ENCODE data around the gene CORO6.

The CORO6 gene

DNA sequence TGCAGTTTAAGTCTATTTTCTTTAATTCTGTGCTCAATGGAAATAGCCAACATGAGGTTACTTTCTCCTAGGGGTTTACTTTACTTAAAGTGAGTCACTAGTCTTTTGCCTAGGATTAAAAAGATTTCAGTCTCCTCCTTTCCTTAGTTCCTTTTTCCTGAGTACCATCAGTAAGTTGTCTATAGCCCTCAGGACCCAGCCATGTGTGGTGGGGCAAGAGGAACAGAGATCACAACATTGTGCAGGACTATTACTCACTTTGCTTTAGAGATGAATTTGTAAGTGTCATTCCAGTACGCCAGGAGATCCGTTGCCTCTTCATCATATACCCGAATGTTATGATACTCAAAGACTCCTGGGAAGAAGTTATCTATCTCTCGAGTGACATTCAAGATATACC, 27.7 kb upstream of the CORO6 start:
- no peaks in the 10 kb centered on the region for H3K4me1 ChIP-seq (ENCODE audit: control extremely low read depth in 1 of 4, control insufficient read depth in 4 of 4, insufficient read depth in 4 of 4, low read length in 3 of 4)
- ChIA-PET POLR2A (no interaction called here), CTCF (no interaction called here)
- H3K27me3 ChIP-seq (replicated peaks in 2 of 5; ENCODE audit: control insufficient read depth in 4 of 5, insufficient read depth in 5 of 5, low read length in 4 of 5) = no peaks in the 10 kb centered on the region
- H3K9me3 ChIP-seq (ENCODE audit: control extremely low read depth in 1 of 5, control insufficient read depth in 4 of 5, insufficient read depth in 2 of 5, low read depth in 1 of 5, low read length in 4 of 5) = no peaks in the 10 kb centered on the region
- no peak overlapping the region for H3K27ac ChIP-seq (ENCODE audit: insufficient read depth in 1 of 2, low read depth in 1 of 2, low read length in 2 of 2, poor library complexity in 1 of 2, severe bottlenecking in 2 of 2)
- WGBS (ENCODE audit: insufficient coverage) = 97% methylated on average over 4 of the region's 4 CpGs
- DNase-seq = no peak
- peaks cover 12 to 34% (median 20%) of the 10 kb centered on the region in 4 experiments for H3K36me3 ChIP-seq (ENCODE audit: control insufficient read depth in 4 of 4, insufficient read depth in 4 of 4, low read length in 3 of 4)
- H3K4me3 ChIP-seq (ENCODE audit: control insufficient read depth in 1 of 7, extremely low read depth in 1 of 7, insufficient read depth in 4 of 7, low read depth in 2 of 7, low read length in 6 of 7) = no peak overlapping the region

DNA sequence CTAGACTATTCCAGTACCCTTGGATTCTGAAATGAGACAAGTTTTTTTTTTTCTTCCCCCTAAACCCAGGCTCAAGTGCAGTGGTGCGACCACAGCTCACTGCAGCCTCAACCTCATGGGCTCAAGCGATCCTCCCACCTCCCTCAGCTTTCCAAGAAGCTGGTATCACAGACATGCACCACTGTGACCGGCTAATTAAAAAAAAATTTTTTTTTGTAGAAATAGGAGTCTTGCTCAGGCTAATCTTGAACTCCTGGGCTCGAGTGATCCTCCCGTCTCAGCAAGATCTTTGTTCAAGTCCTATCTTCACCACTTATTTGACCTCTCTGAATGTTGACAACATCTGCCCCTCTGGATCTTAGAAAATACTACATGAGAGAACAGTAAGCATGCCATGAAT, 26.6 kb upstream of the CORO6 start:
- ChIA-PET POLR2A (no interaction called here), CTCF (interaction anchor here (0.6 to 1.1 kb wide), 2 partner anchors 10 to 33 kb away, joined by 3 to 5 read pairs; no protein-coding TSS in a partner anchor)
- DNase-seq = no peak
- H3K9me3 ChIP-seq (ENCODE audit: control extremely low read depth in 1 of 5, control insufficient read depth in 4 of 5, insufficient read depth in 2 of 5, low read depth in 1 of 5, low read length in 4 of 5) = no peaks in the 10 kb centered on the region
- no peaks in the 10 kb centered on the region for H3K27me3 ChIP-seq (replicated peaks in 2 of 5; ENCODE audit: control insufficient read depth in 4 of 5, insufficient read depth in 5 of 5, low read length in 4 of 5)
- 100% methylated on average over 1 of the region's 5 CpGs for WGBS (ENCODE audit: insufficient coverage)
- H3K36me3 ChIP-seq (ENCODE audit: control insufficient read depth in 4 of 4, insufficient read depth in 4 of 4, low read length in 3 of 4) = peaks cover 15 to 35% (median 18%) of the 10 kb centered on the region in 4 experiments
- H3K27ac ChIP-seq (ENCODE audit: insufficient read depth in 1 of 2, low read depth in 1 of 2, low read length in 2 of 2, poor library complexity in 1 of 2, severe bottlenecking in 2 of 2) = no peak overlapping the region
- no peak overlapping the region for H3K4me3 ChIP-seq (ENCODE audit: control insufficient read depth in 1 of 7, extremely low read depth in 1 of 7, insufficient read depth in 4 of 7, low read depth in 2 of 7, low read length in 6 of 7)
- H3K4me1 ChIP-seq (ENCODE audit: control extremely low read depth in 1 of 4, control insufficient read depth in 4 of 4, insufficient read depth in 4 of 4, low read length in 3 of 4) = no peaks in the 10 kb centered on the region

DNA sequence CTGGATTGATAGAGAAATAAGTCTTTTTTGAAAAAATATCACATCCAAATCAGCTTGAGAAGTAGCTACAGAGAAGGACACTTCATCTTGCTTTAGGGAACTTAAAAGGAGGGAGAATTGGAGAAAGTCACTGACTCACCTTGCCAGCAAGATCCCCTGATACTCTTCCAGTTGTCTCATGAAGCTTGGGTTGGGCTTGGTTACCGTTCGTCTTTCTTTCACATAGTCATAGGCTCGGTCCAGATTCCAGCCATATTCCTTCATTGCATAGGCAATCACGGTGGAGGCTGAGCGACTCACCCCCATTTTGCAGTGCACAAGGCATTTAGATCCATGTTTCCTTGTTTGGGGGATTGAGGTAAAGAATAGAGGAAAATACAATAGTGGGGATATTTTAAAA, 25.3 kb upstream of the CORO6 start:
- H3K9me3 ChIP-seq (ENCODE audit: control extremely low read depth in 1 of 5, control insufficient read depth in 4 of 5, insufficient read depth in 2 of 5, low read depth in 1 of 5, low read length in 4 of 5) = no peaks in the 10 kb centered on the region
- H3K36me3 ChIP-seq (ENCODE audit: control insufficient read depth in 4 of 4, insufficient read depth in 4 of 4, low read length in 3 of 4) = peaks cover 16 to 37% (median 20%) of the 10 kb centered on the region in 4 experiments
- WGBS (ENCODE audit: insufficient coverage) = no CpG with 5 or more reads among the region's 5 CpGs
- no peaks in the 10 kb centered on the region for H3K27me3 ChIP-seq (replicated peaks in 2 of 5; ENCODE audit: control insufficient read depth in 4 of 5, insufficient read depth in 5 of 5, low read length in 4 of 5)
- DNase-seq = no peak
- peaks cover 0 to 6% (median 4%) of the 10 kb centered on the region in 4 experiments for H3K4me1 ChIP-seq (ENCODE audit: control extremely low read depth in 1 of 4, control insufficient read depth in 4 of 4, insufficient read depth in 4 of 4, low read length in 3 of 4)
- ChIA-PET POLR2A (no interaction called here), CTCF (interaction anchor here (1.8 kb wide), 1 partner anchor 18 kb away, joined by 4 read pairs; no protein-coding TSS in a partner anchor)
- H3K27ac ChIP-seq (ENCODE audit: insufficient read depth in 1 of 2, low read depth in 1 of 2, low read length in 2 of 2, poor library complexity in 1 of 2, severe bottlenecking in 2 of 2) = no peak overlapping the region
- no peak overlapping the region for H3K4me3 ChIP-seq (ENCODE audit: control insufficient read depth in 1 of 7, extremely low read depth in 1 of 7, insufficient read depth in 4 of 7, low read depth in 2 of 7, low read length in 6 of 7)

DNA sequence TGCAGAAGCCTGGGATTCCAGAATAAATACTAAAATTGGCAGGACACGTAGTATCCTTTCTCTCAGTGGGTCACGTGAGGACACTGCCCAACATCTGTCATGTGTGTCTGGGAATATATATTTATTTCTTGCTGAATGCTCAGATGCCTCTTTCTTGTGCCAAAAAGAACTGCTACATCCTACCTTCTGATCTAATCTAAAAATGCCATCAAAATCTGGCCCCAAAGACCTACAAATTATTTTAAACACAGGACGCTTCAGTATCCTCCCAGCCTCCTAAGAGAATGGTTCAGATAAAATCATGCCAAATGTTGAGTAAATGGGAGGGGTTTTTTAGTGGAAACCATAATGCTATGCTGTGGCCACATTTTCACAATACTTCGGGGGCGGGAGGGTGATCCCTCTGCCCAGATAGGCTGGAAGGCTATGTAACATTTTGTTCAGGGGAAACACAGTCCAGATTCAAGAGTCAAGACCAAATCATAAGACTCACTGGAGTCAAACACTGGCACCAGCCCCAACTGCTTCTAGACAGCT, 22.9 kb upstream of the CORO6 start:
- no peaks in the 10 kb centered on the region for H3K9me3 ChIP-seq (ENCODE audit: control extremely low read depth in 1 of 5, control insufficient read depth in 4 of 5, insufficient read depth in 2 of 5, low read depth in 1 of 5, low read length in 4 of 5)
- no peak overlapping the region for H3K27ac ChIP-seq (ENCODE audit: insufficient read depth in 1 of 2, low read depth in 1 of 2, low read length in 2 of 2, poor library complexity in 1 of 2, severe bottlenecking in 2 of 2)
- no peak for DNase-seq
- H3K4me1 ChIP-seq (ENCODE audit: control extremely low read depth in 1 of 4, control insufficient read depth in 4 of 4, insufficient read depth in 4 of 4, low read length in 3 of 4) = peaks cover 12 to 30% (median 27%) of the 10 kb centered on the region in 4 experiments
- H3K27me3 ChIP-seq (replicated peaks in 2 of 5; ENCODE audit: control insufficient read depth in 4 of 5, insufficient read depth in 5 of 5, low read length in 4 of 5) = no peaks in the 10 kb centered on the region
- H3K4me3 ChIP-seq (ENCODE audit: control insufficient read depth in 1 of 7, extremely low read depth in 1 of 7, insufficient read depth in 4 of 7, low read depth in 2 of 7, low read length in 6 of 7) = no peak overlapping the region
- WGBS (ENCODE audit: insufficient coverage) = 86% methylated on average over 2 of the region's 5 CpGs
- ChIA-PET POLR2A (no interaction called here), CTCF (interaction anchor here (1.0 kb wide), 1 partner anchor 28 kb away, joined by 3 read pairs; no protein-coding TSS in a partner anchor)
- H3K36me3 ChIP-seq (ENCODE audit: control insufficient read depth in 4 of 4, insufficient read depth in 4 of 4, low read length in 3 of 4) = peaks cover 13 to 28% (median 19%) of the 10 kb centered on the region in 4 experiments

DNA sequence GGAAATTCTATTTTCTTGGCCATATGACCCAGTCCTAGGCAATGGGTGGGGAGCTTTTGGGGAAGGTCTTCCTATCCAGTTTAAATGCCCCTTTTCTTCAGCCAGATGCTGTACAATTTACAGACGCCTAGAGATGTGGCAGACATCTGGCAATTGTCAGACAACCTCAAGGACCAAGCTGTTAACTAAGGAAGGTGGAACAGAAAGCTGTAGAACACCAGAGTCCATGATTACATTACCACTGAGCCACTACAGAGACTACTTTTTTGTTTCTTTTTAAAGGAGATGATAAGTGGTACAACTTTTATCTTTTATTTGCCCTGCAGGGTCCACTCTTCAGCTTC, 21.1 kb upstream of the CORO6 start:
- Histone ChIP-seq H3K9me3 (ENCODE audit: control extremely low read depth in 1 of 5, control insufficient read depth in 4 of 5, insufficient read depth in 2 of 5, low read depth in 1 of 5, low read length in 4 of 5) (no peaks in the 10 kb centered on the region), H3K4me3 (ENCODE audit: control insufficient read depth in 1 of 7, extremely low read depth in 1 of 7, insufficient read depth in 4 of 7, low read depth in 2 of 7, low read length in 6 of 7) (no peak overlapping the region), H3K36me3 (ENCODE audit: control insufficient read depth in 4 of 4, insufficient read depth in 4 of 4, low read length in 3 of 4) (peaks cover 9 to 25% (median 15%) of the 10 kb centered on the region in 4 experiments), H3K4me1 (ENCODE audit: control extremely low read depth in 1 of 4, control insufficient read depth in 4 of 4, insufficient read depth in 4 of 4, low read length in 3 of 4) (peaks cover 14 to 46% (median 43%) of the 10 kb centered on the region in 4 experiments), H3K27ac (ENCODE audit: insufficient read depth in 1 of 2, low read depth in 1 of 2, low read length in 2 of 2, poor library complexity in 1 of 2, severe bottlenecking in 2 of 2) (no peak overlapping the region), H3K27me3 (replicated peaks in 2 of 5; ENCODE audit: control insufficient read depth in 4 of 5, insufficient read depth in 5 of 5, low read length in 4 of 5) (no peaks in the 10 kb centered on the region)
- no peak for DNase-seq
- POLR2A ChIA-PET = interaction anchor here (0.7 kb wide), 1 partner anchor 31 kb away, joined by 3 read pairs; no protein-coding TSS in a partner anchor
- no CpG with 5 or more reads among the region's 1 CpG for WGBS (ENCODE audit: insufficient coverage)
- CTCF ChIA-PET = interaction anchor here (0.8 to 7.6 kb wide), 8 partner anchors 11 to 288 kb away, joined by 3 to 91 read pairs (median 4); no protein-coding TSS in a partner anchor

DNA sequence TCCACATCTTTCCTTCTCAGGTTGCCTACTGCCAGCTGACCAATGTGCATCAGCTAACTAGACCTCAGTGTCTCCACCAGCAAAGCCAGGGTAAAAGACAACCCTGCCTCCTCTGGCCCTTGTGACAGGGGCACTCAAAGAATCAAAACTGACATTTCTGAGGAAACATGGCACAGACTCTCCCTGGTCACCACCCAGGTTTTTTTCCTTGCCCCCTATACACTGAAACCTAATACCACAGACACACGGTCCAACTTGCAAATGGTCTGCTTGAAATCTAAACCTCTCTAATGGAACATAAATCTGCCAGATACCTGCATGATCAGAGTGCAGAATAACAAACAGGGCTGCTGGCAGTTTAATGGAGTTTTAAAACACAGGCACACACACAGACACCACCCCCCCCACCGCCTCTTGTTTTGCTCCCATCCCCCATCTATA, 19.5 kb upstream of the CORO6 start:
- POLR2A ChIA-PET = interaction anchor here (0.7 kb wide), 1 partner anchor 26 kb away, joined by 3 read pairs; no protein-coding TSS in a partner anchor
- 60% methylated on average over 1 of the region's 2 CpGs for WGBS (ENCODE audit: insufficient coverage)

DNA sequence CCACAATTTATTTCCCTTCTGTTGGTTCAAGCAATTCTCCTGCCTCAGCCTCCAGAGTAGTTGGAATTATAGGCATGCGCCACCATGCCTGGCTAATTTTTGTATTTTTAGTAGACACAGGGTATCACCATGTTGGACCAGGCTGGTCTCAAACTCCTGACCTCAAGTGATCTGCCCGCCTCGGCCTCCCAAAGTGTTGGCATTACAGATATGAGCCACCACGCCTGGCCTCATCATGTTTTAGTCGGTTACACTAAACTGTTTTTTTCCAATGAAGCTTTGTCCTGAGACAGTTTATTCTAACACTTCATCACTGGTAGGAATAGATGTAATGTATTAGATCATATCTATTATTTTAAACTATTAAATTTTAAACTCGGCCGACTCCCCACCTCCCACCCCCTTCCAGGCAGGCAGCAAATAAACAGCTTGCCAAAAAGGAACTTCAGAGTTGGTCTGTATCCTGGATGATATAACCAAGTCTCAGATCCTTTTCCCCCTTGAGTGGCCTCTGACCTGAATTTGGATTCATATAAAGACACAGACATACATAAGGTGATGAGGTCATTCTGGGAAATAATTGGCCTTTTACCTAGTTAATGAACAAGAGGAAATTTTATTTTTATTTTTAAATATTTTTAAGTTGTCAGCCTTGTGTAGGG, 18.4 kb upstream of the CORO6 start:
- peak overlapping the region; percentile 21 to 69 for H3K27ac ChIP-seq (ENCODE audit: insufficient read depth in 1 of 2, low read depth in 1 of 2, low read length in 2 of 2, poor library complexity in 1 of 2, severe bottlenecking in 2 of 2)
- CTCF ChIA-PET = interaction anchor here (0.7 to 7.6 kb wide), 9 partner anchors 14 to 290 kb away, joined by 3 to 91 read pairs (median 8); partner anchors contain the start of gene SSH2
- peak overlapping the region in 1 of 7 experiments; percentile 19 for H3K4me3 ChIP-seq (ENCODE audit: control insufficient read depth in 1 of 7, extremely low read depth in 1 of 7, insufficient read depth in 4 of 7, low read depth in 2 of 7, low read length in 6 of 7)
- POLR2A ChIA-PET = interaction anchor here (0.6 to 1.3 kb wide), 4 partner anchors 33 to 138 kb away, joined by 3 to 5 read pairs (median 3); no protein-coding TSS in a partner anchor
- H3K9me3 ChIP-seq (ENCODE audit: control extremely low read depth in 1 of 5, control insufficient read depth in 4 of 5, insufficient read depth in 2 of 5, low read depth in 1 of 5, low read length in 4 of 5) = no peaks in the 10 kb centered on the region
- peaks cover 11 to 28% (median 12%) of the 10 kb centered on the region in 4 experiments for H3K36me3 ChIP-seq (ENCODE audit: control insufficient read depth in 4 of 4, insufficient read depth in 4 of 4, low read length in 3 of 4)
- 81% methylated on average over 3 of the region's 7 CpGs for WGBS (ENCODE audit: insufficient coverage)
- DNase-seq = peak in 2 of 3 donors; percentile 84 to 91
- H3K4me1 ChIP-seq (ENCODE audit: control extremely low read depth in 1 of 4, control insufficient read depth in 4 of 4, insufficient read depth in 4 of 4, low read length in 3 of 4) = peaks cover 14 to 50% (median 44%) of the 10 kb centered on the region in 4 experiments
- no peaks in the 10 kb centered on the region for H3K27me3 ChIP-seq (replicated peaks in 2 of 5; ENCODE audit: control insufficient read depth in 4 of 5, insufficient read depth in 5 of 5, low read length in 4 of 5)

More for the DNA sequence above, 19.5 kb upstream of the CORO6 start:
- H3K4me1 ChIP-seq (ENCODE audit: control extremely low read depth in 1 of 4, control insufficient read depth in 4 of 4, insufficient read depth in 4 of 4, low read length in 3 of 4) = peaks cover 14 to 50% (median 44%) of the 10 kb centered on the region in 4 experiments
- CTCF ChIA-PET = interaction anchor here (0.8 to 7.6 kb wide), 6 partner anchors 13 to 277 kb away, joined by 3 to 91 read pairs (median 6); no protein-coding TSS in a partner anchor
- no peak for DNase-seq
- peaks cover 4 to 19% (median 10%) of the 10 kb centered on the region in 4 experiments for H3K36me3 ChIP-seq (ENCODE audit: control insufficient read depth in 4 of 4, insufficient read depth in 4 of 4, low read length in 3 of 4)
- H3K9me3 ChIP-seq (ENCODE audit: control extremely low read depth in 1 of 5, control insufficient read depth in 4 of 5, insufficient read depth in 2 of 5, low read depth in 1 of 5, low read length in 4 of 5) = no peaks in the 10 kb centered on the region
- no peaks in the 10 kb centered on the region for H3K27me3 ChIP-seq (replicated peaks in 2 of 5; ENCODE audit: control insufficient read depth in 4 of 5, insufficient read depth in 5 of 5, low read length in 4 of 5)
- H3K4me3 ChIP-seq (ENCODE audit: control insufficient read depth in 1 of 7, extremely low read depth in 1 of 7, insufficient read depth in 4 of 7, low read depth in 2 of 7, low read length in 6 of 7) = no peak overlapping the region
- H3K27ac ChIP-seq (ENCODE audit: insufficient read depth in 1 of 2, low read depth in 1 of 2, low read length in 2 of 2, poor library complexity in 1 of 2, severe bottlenecking in 2 of 2) = peak overlapping the region in 1 of 2 experiments; percentile 69

Data from common myeloid progenitor, CD34-positive (primary cell).